SK-N-SH (cell line): ENCODE data around the gene BOK.

Source experiments
- CHD2 ChIP-seq: fragments of 150-350 bp; IDR thresholded peaks from 2 replicates; pipeline ENCODE4 v1.6.1; 2018; ENCODE audit warnings: low read length; ENCODE audit not compliant: partially characterized antibody
- CTCF ChIP-seq: fragments of 200-600 bp; sonication (generic); IDR thresholded peaks from 2 replicates; pipeline ENCODE4 v1.6.1; 2017; ENCODE audit warnings: antibody characterized with exemption, mild to moderate bottlenecking, moderate library complexity
- ELF1 ChIP-seq: IDR thresholded peaks from 2 replicates; pipeline ENCODE4 v1.4.0; 2012
- GATA2 ChIP-seq: sonication (generic); formaldehyde crosslinking; IDR thresholded peaks from 2 replicates; pipeline ENCODE4 v1.5.0; 2020; ENCODE audit warnings: mild to moderate bottlenecking, missing genetic modification reagents
- MXI1 ChIP-seq: IDR thresholded peaks from 2 replicates; pipeline ENCODE4 v1.6.1; 2012; ENCODE audit warnings: mild to moderate bottlenecking, low read depth, low read length, improper control_type of control experiment
- POLR2AphosphoS5 ChIP-seq: IDR thresholded peaks from 2 replicates; pipeline ENCODE4 v1.6.1; 2012; ENCODE audit warnings: low read depth, low read length
- RFX5 ChIP-seq: IDR thresholded peaks from 2 replicates; pipeline ENCODE4 v1.6.1; 2012; ENCODE audit warnings: mild to moderate bottlenecking, improper control_type of control experiment, low read length
- TCF12 ChIP-seq: IDR thresholded peaks from 2 replicates; pipeline ENCODE4 v1.4.0; 2012
- YY1 ChIP-seq: IDR thresholded peaks from 2 replicates; pipeline ENCODE4 v1.4.0; 2012; ENCODE audit warnings: low read depth, mild to moderate bottlenecking

- TF ChIP-seq TCF12 (no peak), CHD2 (no peak), RFX5 (no peak), ELF1 (no peak), CTCF (no peak), POLR2AphosphoS5 (no peak), YY1 (no peak), MXI1 (no peak), GATA2 (no peak)
Observed at GRCh38 chr2:241620419-241620769, 61.8 kb downstream of the BOK start.
